ENCODE results near the gene CDKN2D.
A peak's percentile ranks its signal among the peaks of the same experiment; 100 is the strongest.
"Not testable (repeated sequence)": the region's sequence is repeated elsewhere in the genome, so short reads cannot be mapped to it uniquely, and the experiment has no call there.

CDKN2D gene

GRCh38 chr19:10575011-10575716 lies 6.4 kb upstream of the CDKN2D start:
- no peak overlapping the region for H3K4me3 ChIP-seq (ENCODE audit: low read depth in 1 of 2, low read length in 2 of 2)
- H3K9me3 ChIP-seq (ENCODE audit: low read length): no peaks in the 10 kb centered on the region
- peaks cover 0 to 3% of the 10 kb centered on the region in 2 donors for H3K27me3 ChIP-seq (ENCODE audit: control insufficient read depth in 1 of 2, insufficient read depth in 2 of 2, low read length in 2 of 2)
- no peaks in the 10 kb centered on the region for H3K4me1 ChIP-seq (ENCODE audit: insufficient read depth, low read length)
- no peaks in the 10 kb centered on the region for H3K36me3 ChIP-seq (ENCODE audit: insufficient read depth, low read length)
- H3K9ac ChIP-seq (ENCODE audit: low read length): no peak overlapping the region
- H3K27ac ChIP-seq (ENCODE audit: low read depth, low read length): no peak overlapping the region

- H3K27ac ChIP-seq (ENCODE audit: low read depth, low read length): no peak overlapping the region
- peaks cover 1% of the 10 kb centered on the region for H3K4me1 ChIP-seq (ENCODE audit: insufficient read depth, low read length)
- no peaks in the 10 kb centered on the region for H3K36me3 ChIP-seq (ENCODE audit: insufficient read depth, low read length)
- H3K9ac ChIP-seq (ENCODE audit: low read length): no peak overlapping the region
- no peak overlapping the region for H3K4me3 ChIP-seq (ENCODE audit: low read depth in 1 of 2, low read length in 2 of 2)
- no peaks in the 10 kb centered on the region for H3K9me3 ChIP-seq (ENCODE audit: low read length)
- H3K27me3 ChIP-seq (ENCODE audit: control insufficient read depth in 1 of 2, insufficient read depth in 2 of 2, low read length in 2 of 2): peaks cover 0 to under 1% of the 10 kb centered on the region in 2 donors
These were observed 5.7 kb upstream of the CDKN2D start for GRCh38 chr19:10574462-10574861.

- H3K4me3 ChIP-seq (ENCODE audit: low read depth in 1 of 2, low read length in 2 of 2); H3K27ac ChIP-seq (ENCODE audit: low read depth, low read length); H3K9me3 ChIP-seq (ENCODE audit: low read length); H3K36me3 ChIP-seq (ENCODE audit: insufficient read depth, low read length); H3K27me3 ChIP-seq (ENCODE audit: control insufficient read depth in 1 of 2, insufficient read depth in 2 of 2, low read length in 2 of 2); H3K4me1 ChIP-seq (ENCODE audit: insufficient read depth, low read length); H3K9ac ChIP-seq (ENCODE audit: low read length): not testable (repeated sequence)
These were observed 5.0 kb upstream of the CDKN2D start for GRCh38 chr19:10573793-10574192.

- H3K36me3 ChIP-seq (ENCODE audit: insufficient read depth, low read length): no peaks in the 10 kb centered on the region
- no peaks in the 10 kb centered on the region for H3K27me3 ChIP-seq (ENCODE audit: control insufficient read depth in 1 of 2, insufficient read depth in 2 of 2, low read length in 2 of 2)
- H3K27ac ChIP-seq (ENCODE audit: low read depth, low read length): peak overlapping the region; percentile 72
- H3K9me3 ChIP-seq (ENCODE audit: low read length): no peaks in the 10 kb centered on the region
- no peak overlapping the region for H3K9ac ChIP-seq (ENCODE audit: low read length)
- H3K4me3 ChIP-seq (ENCODE audit: low read depth in 1 of 2, low read length in 2 of 2): peak overlapping the region; percentile 57 to 67
- H3K4me1 ChIP-seq (ENCODE audit: insufficient read depth, low read length): peaks cover 32% of the 10 kb centered on the region
These were observed 535 bp downstream of the CDKN2D start for GRCh38 chr19:10568062-10568825.

- no peaks in the 10 kb centered on the region for H3K36me3 ChIP-seq (ENCODE audit: insufficient read depth, low read length)
- no peak overlapping the region for H3K9ac ChIP-seq (ENCODE audit: low read length)
- H3K27me3 ChIP-seq (ENCODE audit: control insufficient read depth in 1 of 2, insufficient read depth in 2 of 2, low read length in 2 of 2): no peaks in the 10 kb centered on the region
- H3K4me3 ChIP-seq (ENCODE audit: low read depth in 1 of 2, low read length in 2 of 2): peak overlapping the region; percentile 57 to 67
- H3K4me1 ChIP-seq (ENCODE audit: insufficient read depth, low read length): peaks cover 32% of the 10 kb centered on the region
- peak overlapping the region; percentile 72 for H3K27ac ChIP-seq (ENCODE audit: low read depth, low read length)
- no peaks in the 10 kb centered on the region for H3K9me3 ChIP-seq (ENCODE audit: low read length)
These were observed 1.1 kb downstream of the CDKN2D start for GRCh38 chr19:10567656-10568055.

- no peaks in the 10 kb centered on the region for H3K36me3 ChIP-seq (ENCODE audit: insufficient read depth, low read length)
- no peaks in the 10 kb centered on the region for H3K9me3 ChIP-seq (ENCODE audit: low read length)
- peak overlapping the region; percentile 47 to 59 for H3K4me3 ChIP-seq (ENCODE audit: low read depth in 1 of 2, low read length in 2 of 2)
- no peak overlapping the region for H3K9ac ChIP-seq (ENCODE audit: low read length)
- peak overlapping the region; percentile 94 for H3K27ac ChIP-seq (ENCODE audit: low read depth, low read length)
- no peaks in the 10 kb centered on the region for H3K27me3 ChIP-seq (ENCODE audit: control insufficient read depth in 1 of 2, insufficient read depth in 2 of 2, low read length in 2 of 2)
- H3K4me1 ChIP-seq (ENCODE audit: insufficient read depth, low read length): peaks cover 32% of the 10 kb centered on the region
These were observed 1.9 kb downstream of the CDKN2D start for GRCh38 chr19:10566658-10567410.

GRCh38 chr19:10566408-10566657 lies 2.4 kb downstream of the CDKN2D start:
- H3K9ac ChIP-seq (ENCODE audit: low read length): no peak overlapping the region
- H3K27ac ChIP-seq (ENCODE audit: low read depth, low read length): peak overlapping the region; percentile 94
- no peaks in the 10 kb centered on the region for H3K27me3 ChIP-seq (ENCODE audit: control insufficient read depth in 1 of 2, insufficient read depth in 2 of 2, low read length in 2 of 2)
- H3K4me1 ChIP-seq (ENCODE audit: insufficient read depth, low read length): peaks cover 32% of the 10 kb centered on the region
- H3K36me3 ChIP-seq (ENCODE audit: insufficient read depth, low read length): no peaks in the 10 kb centered on the region
- H3K4me3 ChIP-seq (ENCODE audit: low read depth in 1 of 2, low read length in 2 of 2): peak overlapping the region; percentile 47 to 59
- no peaks in the 10 kb centered on the region for H3K9me3 ChIP-seq (ENCODE audit: low read length)

GRCh38 chr19:10565567-10566407 lies 3.0 kb downstream of the CDKN2D start, which contains the start of gene KRI1:
Gene KRI1, minus strand, starts transcription at chr19:10566010. Its CDS starts 11 bp downstream, at chr19:10565999.
- peaks cover under 1% of the 10 kb centered on the region for H3K36me3 ChIP-seq (ENCODE audit: insufficient read depth, low read length)
- H3K9me3 ChIP-seq (ENCODE audit: low read length): no peaks in the 10 kb centered on the region
- H3K4me1 ChIP-seq (ENCODE audit: insufficient read depth, low read length): peaks cover 32% of the 10 kb centered on the region
- H3K27ac ChIP-seq (ENCODE audit: low read depth, low read length): peak within 1 kb of the TSS; percentile 95
- peak within 1 kb of the TSS; percentile 79 to 89 for H3K4me3 ChIP-seq (ENCODE audit: low read depth in 1 of 2, low read length in 2 of 2)
- H3K9ac ChIP-seq (ENCODE audit: low read length): peak within 1 kb of the TSS; percentile 65
- no peaks in the 10 kb centered on the region for H3K27me3 ChIP-seq (ENCODE audit: control insufficient read depth in 1 of 2, insufficient read depth in 2 of 2, low read length in 2 of 2)

- Histone ChIP-seq H3K9ac (ENCODE audit: low read length) (peak overlapping the region; percentile 65), H3K27me3 (ENCODE audit: control insufficient read depth in 1 of 2, insufficient read depth in 2 of 2, low read length in 2 of 2) (no peaks in the 10 kb centered on the region), H3K4me1 (ENCODE audit: insufficient read depth, low read length) (peaks cover 32% of the 10 kb centered on the region), H3K9me3 (ENCODE audit: low read length) (no peaks in the 10 kb centered on the region), H3K36me3 (ENCODE audit: insufficient read depth, low read length) (peaks cover 8% of the 10 kb centered on the region), H3K4me3 (ENCODE audit: low read depth in 1 of 2, low read length in 2 of 2) (peak overlapping the region; percentile 79 to 89), H3K27ac (ENCODE audit: low read depth, low read length) (peak overlapping the region; percentile 95)
These were observed 3.7 kb downstream of the CDKN2D start for GRCh38 chr19:10565028-10565566.

GRCh38 chr19:10562609-10563008 lies 6.2 kb downstream of the CDKN2D start:
- no peaks in the 10 kb centered on the region for H3K9me3 ChIP-seq (ENCODE audit: low read length)
- H3K4me3 ChIP-seq (ENCODE audit: low read depth in 1 of 2, low read length in 2 of 2): no peak overlapping the region
- no peak overlapping the region for H3K9ac ChIP-seq (ENCODE audit: low read length)
- H3K27me3 ChIP-seq (ENCODE audit: control insufficient read depth in 1 of 2, insufficient read depth in 2 of 2, low read length in 2 of 2): no peaks in the 10 kb centered on the region
- peaks cover 19% of the 10 kb centered on the region for H3K36me3 ChIP-seq (ENCODE audit: insufficient read depth, low read length)
- peaks cover 21% of the 10 kb centered on the region for H3K4me1 ChIP-seq (ENCODE audit: insufficient read depth, low read length)
- H3K27ac ChIP-seq (ENCODE audit: low read depth, low read length): no peak overlapping the region
